B cell (primary cell): ENCODE data around the gene GRPEL1. TPM values are rescaled to one million over a fixed set of nuclear protein-coding genes. Genes with fewer than 3 reads are reported as not detected.

Experiments used
- ATAC-seq: fragments of 200-7000 bp; cut with Tn5 transposase; one replicate; pipeline ENCODE4 v1.10.0; 2021; ENCODE audit warnings: low read depth, mild to moderate bottlenecking, moderate number of reproducible peaks, moderate library complexity
- CTCF ChIA-PET: fragments of 350-600 bp; sonication (Branson Sonifier 250); formaldehyde crosslinking; loops from one replicate; lab custom pipeline; 2021; ENCODE audit warnings: antibody characterized with exemption, inconsistent platforms; lab: Charles Lee
- POLR2A ChIA-PET: fragments of 350-600 bp; sonication (Branson Sonifier 250); formaldehyde crosslinking; loops from one replicate; lab custom pipeline; 2021; ENCODE audit warnings: antibody characterized with exemption; lab: Charles Lee
- DNase-seq: peaks from one replicate; pipeline ENCODE4 v3.0.0; 2013
- H2AFZ ChIP-seq: 2 replicates; pipeline ENCODE4 v1.6.1; 2012; ENCODE audit warnings: mild to moderate bottlenecking, low read depth, low read length; ENCODE audit not compliant: insufficient read depth, poor library complexity, severe bottlenecking
- H3K27ac ChIP-seq, 2 donors: 1 replicate in 1 of 2; 2 replicates in 1 of 2; pipeline ENCODE4 v1.5.1; 2012 to 2013; ENCODE audit warnings: low read length in 2 of 2, mild to moderate bottlenecking in 2 of 2, moderate library complexity in 1 of 2
- H3K27me3 ChIP-seq, 4 experiments: fragments of 200-600 bp in 1 of 4; sonication (generic) in 1 of 4; replicated peaks in 1 of 4; 1 replicate in 2 of 4; 2 replicates in 2 of 4; pipeline versions ENCODE4 v1.6.1 to v1.7.0; 2013 to 2016; ENCODE audit warnings: low read length in 3 of 4, mild to moderate bottlenecking in 2 of 4, mixed read lengths in 1 of 4, moderate library complexity in 1 of 4; ENCODE audit not compliant: insufficient read depth in 4 of 4, control insufficient read depth in 3 of 4; ENCODE audit errors: control extremely low read depth in 1 of 4
- H3K36me3 ChIP-seq, 2 experiments: replicated peaks in 1 of 2; 1 replicate in 1 of 2; 2 replicates in 1 of 2; pipeline versions ENCODE4 v1.6.1 to v1.7.1; 2013; ENCODE audit warnings: low read length in 1 of 2; ENCODE audit not compliant: insufficient read depth in 2 of 2, control insufficient read depth in 1 of 2; ENCODE audit errors: control extremely low read depth in 1 of 2, extremely low read depth in 1 of 2
- H3K4me1 ChIP-seq, 2 donors: fragments of 200-600 bp in 1 of 2; sonication (generic) in 1 of 2; 1 replicate in 1 of 2; 2 replicates in 1 of 2; pipeline versions ENCODE4 v1.5.1 to v1.6.1; 2013 to 2017; ENCODE audit warnings: low read length in 2 of 2; ENCODE audit not compliant: control insufficient read depth in 2 of 2, insufficient read depth in 2 of 2
- H3K4me2 ChIP-seq: replicated peaks from 2 replicates; pipeline ENCODE3; 2012; ENCODE audit warnings: mild to moderate bottlenecking, low read depth, low read length; ENCODE audit not compliant: poor library complexity, severe bottlenecking
- H3K4me3 ChIP-seq, 5 experiments: fragments of 200-600 bp in 1 of 5; sonication (generic) in 1 of 5; 1 replicate in 3 of 5; 2 replicates in 2 of 5; pipeline versions ENCODE4 v1.5.1 to v1.7.0; 2011 to 2016; ENCODE audit warnings: low read length in 4 of 5, mild to moderate bottlenecking in 4 of 5, low read depth in 2 of 5, control low read depth in 1 of 5, moderate library complexity in 1 of 5; ENCODE audit not compliant: insufficient read depth in 1 of 5; ENCODE audit errors: control extremely low read depth in 1 of 5, extremely low read depth in 1 of 5
- H3K79me2 ChIP-seq: fragments of 200-600 bp; sonication (generic); one replicate; pipeline ENCODE4 v1.6.0; 2016; ENCODE audit warnings: low read length; ENCODE audit not compliant: control insufficient read depth, insufficient read depth
- H3K9ac ChIP-seq: fragments of 200-600 bp; sonication (generic); 2 replicates; pipeline ENCODE4 v1.6.1; 2017; ENCODE audit warnings: mild to moderate bottlenecking, low read length, moderate library complexity
- H3K9me3 ChIP-seq, 3 donors: one replicate each; pipeline versions ENCODE4 v1.6.1 to v1.7.1; 2013; ENCODE audit warnings: low read length in 2 of 3; ENCODE audit not compliant: control insufficient read depth in 2 of 3, insufficient read depth in 1 of 3; ENCODE audit errors: control extremely low read depth in 1 of 3
- H4K20me1 ChIP-seq: 2 replicates; pipeline ENCODE4 v1.6.0; 2012; ENCODE audit warnings: mild to moderate bottlenecking, low read length; ENCODE audit not compliant: insufficient read depth, control insufficient read depth, poor library complexity, severe bottlenecking
- H3K27ac Mint-ChIP-seq: one replicate; pipeline ENCODE4 v1.8.0; 2021; ENCODE audit warnings: mixed read lengths
- H3K27me3 Mint-ChIP-seq: one replicate; pipeline ENCODE4 v1.8.0; 2021; ENCODE audit warnings: mixed read lengths
- H3K4me1 Mint-ChIP-seq: one replicate; pipeline ENCODE4 v1.8.0; 2021; ENCODE audit warnings: mixed read lengths
- H3K4me3 Mint-ChIP-seq: one replicate; pipeline ENCODE4 v1.8.0; 2021; ENCODE audit warnings: mixed read lengths
- H3K9me3 Mint-ChIP-seq: one replicate; pipeline ENCODE4 v1.8.0; 2022; ENCODE audit warnings: mixed read lengths; ENCODE audit not compliant: insufficient read depth
- EZH2 ChIP-seq: IDR thresholded peaks from 2 replicates; pipeline ENCODE4 v1.6.1; 2012; ENCODE audit warnings: borderline replicate concordance, low read depth, mild to moderate bottlenecking, moderate library complexity, low read length; ENCODE audit not compliant: insufficient read depth, poor library complexity, severe bottlenecking
- WGBS: methylation state at CpG from one replicate; pipeline ENCODE4 v1.1.5; 2013; ENCODE audit warnings: missing lambda C conversion rate; ENCODE audit not compliant: insufficient coverage; 5-methylcytosine and 5-hydroxymethylcytosine counted together
- intact Hi-C: fragments of 100-400 bp; cut with micrococcal nuclease; formaldehyde crosslinking; loops from one replicate; pipeline ENCODE4 v1.10.0; 2022
- polyA plus RNA-seq: library from polyadenylated mRNA; depleted of rRNA; stranded (reverse); fragments of >200 nt; gene quantifications from 2 replicates; pipeline ENCODE4 v1.2.3, GENCODE V29; 2012
- total RNA-seq, 2 donors: library from RNA; stranded (reverse); fragments of 120-200 nt in 1 of 2; gene quantifications; 1 replicate in 1 of 2; 2 replicates in 1 of 2; pipeline versions ENCODE4 v1.2.3 to v1.2.4, GENCODE V29; 2013 to 2022
- TF ChIP-seq, protein P1 (sequence below): fragments of 200-600 bp; IDR thresholded peaks from one replicate; pipeline ENCODE4 v1.8.0; 2022; ENCODE audit warnings: antibody characterized with exemption, mild to moderate bottlenecking

The GRPEL1 gene
- total and polyA plus RNA-seq, 2 donors (not counting 1 experiment from before 2014, with no cell fraction given) = 15.0 to 26.0 TPM

DNA sequence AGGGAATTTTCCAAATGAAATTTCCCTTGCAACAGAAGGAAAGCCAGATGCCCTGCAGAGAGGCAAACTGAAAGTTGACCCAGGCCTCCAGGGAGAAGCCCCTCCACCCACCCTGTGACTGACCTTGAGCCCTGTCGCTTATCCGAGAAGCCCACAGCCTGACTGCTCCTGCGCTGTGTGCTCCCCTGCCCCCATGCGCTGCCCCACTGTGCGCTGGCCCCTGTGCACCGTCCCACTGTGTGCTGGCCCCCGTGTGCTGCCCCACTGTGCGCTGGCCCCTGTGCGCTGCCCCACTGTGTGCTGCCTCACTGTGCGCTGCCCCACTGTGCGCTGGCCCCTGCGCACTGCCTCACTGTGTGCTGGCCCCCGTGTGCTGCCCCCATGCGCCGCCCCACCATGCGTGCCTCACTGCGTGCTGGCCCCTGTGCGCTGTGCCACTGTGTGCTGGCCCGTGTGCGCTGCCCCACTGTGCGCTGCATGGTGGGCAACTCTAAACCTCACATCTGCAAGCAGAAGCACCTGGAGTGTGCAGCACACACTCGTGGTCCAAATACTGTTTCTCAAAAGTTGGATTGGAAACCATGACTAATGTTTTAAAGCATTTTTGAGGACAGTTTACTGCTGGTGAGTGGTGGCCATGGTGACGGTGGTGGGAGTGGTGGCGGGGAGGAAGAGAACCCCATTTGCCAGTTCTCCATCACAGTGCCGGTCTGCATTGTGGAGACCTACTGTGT, 8.3 kb upstream of the GRPEL1 start:
- ATAC-seq = no peak
- no peak overlapping the region for H3K4me2 ChIP-seq
- H4K20me1 ChIP-seq = no peaks in the 10 kb centered on the region
- TF ChIP-seq, protein P1, sequence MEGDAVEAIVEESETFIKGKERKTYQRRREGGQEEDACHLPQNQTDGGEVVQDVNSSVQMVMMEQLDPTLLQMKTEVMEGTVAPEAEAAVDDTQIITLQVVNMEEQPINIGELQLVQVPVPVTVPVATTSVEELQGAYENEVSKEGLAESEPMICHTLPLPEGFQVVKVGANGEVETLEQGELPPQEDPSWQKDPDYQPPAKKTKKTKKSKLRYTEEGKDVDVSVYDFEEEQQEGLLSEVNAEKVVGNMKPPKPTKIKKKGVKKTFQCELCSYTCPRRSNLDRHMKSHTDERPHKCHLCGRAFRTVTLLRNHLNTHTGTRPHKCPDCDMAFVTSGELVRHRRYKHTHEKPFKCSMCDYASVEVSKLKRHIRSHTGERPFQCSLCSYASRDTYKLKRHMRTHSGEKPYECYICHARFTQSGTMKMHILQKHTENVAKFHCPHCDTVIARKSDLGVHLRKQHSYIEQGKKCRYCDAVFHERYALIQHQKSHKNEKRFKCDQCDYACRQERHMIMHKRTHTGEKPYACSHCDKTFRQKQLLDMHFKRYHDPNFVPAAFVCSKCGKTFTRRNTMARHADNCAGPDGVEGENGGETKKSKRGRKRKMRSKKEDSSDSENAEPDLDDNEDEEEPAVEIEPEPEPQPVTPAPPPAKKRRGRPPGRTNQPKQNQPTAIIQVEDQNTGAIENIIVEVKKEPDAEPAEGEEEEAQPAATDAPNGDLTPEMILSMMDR = no peak
- no peak for TF ChIP-seq EZH2
- Mint-ChIP-seq H3K9me3 (no peaks in the 10 kb centered on the region), H3K27me3 (peaks cover 19% of the 10 kb centered on the region), H3K4me3 (no peak overlapping the region), H3K4me1 (no peaks in the 10 kb centered on the region), H3K27ac (no peak overlapping the region)
- POLR2A ChIA-PET = no interaction called here
- WGBS = 83% methylated on average over 25 of the region's 25 CpGs
- H3K4me1 ChIP-seq = no peaks in the 10 kb centered on the region
- H3K79me2 ChIP-seq = no peaks in the 10 kb centered on the region
- H2AFZ ChIP-seq = no peak overlapping the region
- CTCF ChIA-PET = no interaction called here
- intact Hi-C loops = no loop called here
- H3K9ac ChIP-seq = no peak overlapping the region
- H3K27ac ChIP-seq = no peak overlapping the region
- peaks cover 0 to 7% (median 0%) of the 10 kb centered on the region in 3 donors for H3K9me3 ChIP-seq
- H3K36me3 ChIP-seq = no peaks in the 10 kb centered on the region
- no peak overlapping the region for H3K4me3 ChIP-seq
- H3K27me3 ChIP-seq = peaks cover 0 to 3% (median under 1%) of the 10 kb centered on the region in 4 experiments
- DNase-seq = no peak

DNA sequence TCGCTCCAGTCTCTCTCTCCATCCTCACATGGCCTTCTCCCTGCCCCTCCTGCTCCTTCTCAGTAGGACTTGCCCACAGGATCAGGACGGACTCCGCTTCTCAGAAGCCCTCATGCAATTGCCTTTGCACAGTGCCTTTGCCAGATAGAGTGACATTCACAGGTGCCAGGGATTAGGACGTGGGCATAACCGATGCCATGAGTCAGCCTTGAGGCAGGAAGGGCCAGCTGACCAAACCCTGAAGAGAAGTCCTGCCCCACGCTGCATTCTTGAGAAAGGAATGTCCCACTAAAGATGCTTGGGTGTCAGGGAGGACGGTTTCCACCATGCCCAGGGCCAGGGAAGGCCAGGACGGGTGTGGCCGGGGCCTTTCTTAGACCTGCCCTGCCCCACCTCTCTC, 6.6 kb upstream of the GRPEL1 start:
- ChIA-PET POLR2A (interaction anchor here (0.7 kb wide), 1 partner anchor 934 kb away, joined by 4 read pairs; no protein-coding TSS in a partner anchor), CTCF (no interaction called here)
- TF ChIP-seq, protein P1 = no peak
- TF ChIP-seq EZH2 = no peak
- Mint-ChIP-seq H3K27me3 (peaks cover 6% of the 10 kb centered on the region), H3K4me3 (no peak overlapping the region), H3K9me3 (no peaks in the 10 kb centered on the region), H3K27ac (no peak overlapping the region), H3K4me1 (peaks cover 8% of the 10 kb centered on the region)
- Histone ChIP-seq H3K4me1 (peaks cover 4 to 8% of the 10 kb centered on the region in 2 donors), H3K4me2 (no peak overlapping the region), H3K9ac (no peak overlapping the region), H3K27me3 (peaks cover 0 to 3% (median 1%) of the 10 kb centered on the region in 4 experiments), H3K36me3 (no peaks in the 10 kb centered on the region), H3K4me3 (no peak overlapping the region), H3K9me3 (peaks cover 0 to 7% (median 0%) of the 10 kb centered on the region in 3 donors), H4K20me1 (no peaks in the 10 kb centered on the region), H3K27ac (no peak overlapping the region), H3K79me2 (no peaks in the 10 kb centered on the region), H2AFZ (no peak overlapping the region)
- intact Hi-C loops = no loop called here
- 82% methylated on average over 8 of the region's 9 CpGs for WGBS
- DNase-seq = no peak
- no peak for ATAC-seq
